OCI-LY7 (cell line): ENCODE results near the gene KIF13A. TPM values are rescaled to one million over a fixed set of nuclear protein-coding genes. Genes with fewer than 3 reads are reported as not detected.

Source experiments
- BruUV-seq: library from RNA; stranded (reverse); fragments of 400-500 nt; replicated peaks from 2 replicates; lab custom pipeline; 2021; lab: Mats Ljungman, UMichigan
- CTCF ChIA-PET: fragments of 300-600 bp; sonication (Branson Sonifier 250); formaldehyde crosslinking; loops from one replicate; lab custom pipeline; 2022; ENCODE audit warnings: antibody characterized with exemption; ENCODE audit not compliant: unreplicated experiment; lab: Charles Lee
- POLR2A ChIA-PET: fragments of 300-600 bp; sonication (Branson Sonifier 250); formaldehyde crosslinking; loops from one replicate; lab custom pipeline; 2022; ENCODE audit warnings: antibody characterized with exemption; lab: Charles Lee
- DNase-seq: peaks from one replicate; pipeline ENCODE4 v3.0.0-alpha.2; 2015; ENCODE audit warnings: low spot score
- H2AFZ ChIP-seq: fragments of 200-600 bp; sonication (generic), shearing (Covaris generic); 2 replicates; pipeline ENCODE4 v1.6.1; 2014; ENCODE audit warnings: mild to moderate bottlenecking, antibody characterized with exemption, low read length, moderate library complexity
- H3K27ac ChIP-seq: fragments of 200-600 bp; sonication (generic); 2 replicates; pipeline ENCODE4 v1.5.1; 2014; ENCODE audit warnings: mixed run types, low read depth, mild to moderate bottlenecking, moderate library complexity, low read length, inconsistent platforms; ENCODE audit not compliant: poor library complexity, severe bottlenecking
- H3K36me3 ChIP-seq: fragments of 200-600 bp; sonication (generic); 2 replicates; pipeline ENCODE4 v1.6.1; 2014; ENCODE audit warnings: mild to moderate bottlenecking, antibody characterized with exemption, low read length, moderate library complexity, mixed read lengths; ENCODE audit not compliant: insufficient read depth
- H3K4me1 ChIP-seq: fragments of 200-600 bp; sonication (generic); 2 replicates; pipeline ENCODE4 v1.5.1; 2014; ENCODE audit warnings: mild to moderate bottlenecking, low read length; ENCODE audit not compliant: insufficient read depth, poor library complexity, severe bottlenecking
- H3K4me2 ChIP-seq: fragments of 200-600 bp; sonication (generic); 2 replicates; pipeline ENCODE4 v1.6.1; 2014; ENCODE audit warnings: mild to moderate bottlenecking, low read length
- H3K4me3 ChIP-seq: fragments of 200-600 bp; sonication (generic); 2 replicates; pipeline ENCODE4 v1.5.1; 2014; ENCODE audit warnings: mild to moderate bottlenecking, low read depth, low read length; ENCODE audit not compliant: poor library complexity, severe bottlenecking
- H3K79me2 ChIP-seq: fragments of 200-600 bp; sonication (generic); 2 replicates; pipeline ENCODE4 v1.6.1; 2016; ENCODE audit warnings: low read depth, mild to moderate bottlenecking, low read length, moderate library complexity, mixed read lengths; ENCODE audit not compliant: insufficient read depth
- H3K9me2 ChIP-seq: fragments of 200-600 bp; sonication (generic); 2 replicates; pipeline ENCODE4 v1.6.1; 2016; ENCODE audit warnings: mild to moderate bottlenecking, low read length, mixed read lengths; ENCODE audit not compliant: insufficient read depth
- H3K9me3 ChIP-seq: fragments of 200-600 bp; sonication (generic); 2 replicates; pipeline ENCODE4 v1.6.1; 2014; ENCODE audit warnings: mild to moderate bottlenecking, mixed run types, low read length, mixed read lengths
- H4K20me1 ChIP-seq: fragments of 200-600 bp; sonication (generic); 2 replicates; pipeline ENCODE4 v1.6.1; 2014; ENCODE audit warnings: mild to moderate bottlenecking, antibody characterized with exemption, low read length, moderate library complexity, mixed read lengths; ENCODE audit not compliant: insufficient read depth
- EZH2phosphoT487 ChIP-seq: fragments of 200-600 bp; sonication (generic); IDR thresholded peaks from 2 replicates; pipeline ENCODE4 v1.6.1; 2018; ENCODE audit warnings: low read depth, borderline replicate concordance, mild to moderate bottlenecking, mixed run types, antibody characterized with exemption, low read length, moderate library complexity, mixed read lengths
- intact Hi-C: fragments of 100-400 bp; cut with micrococcal nuclease; formaldehyde crosslinking; loops from one replicate; pipeline ENCODE4 v1.10.0; 2022; ENCODE audit not compliant: unreplicated experiment
- total RNA-seq, 2 experiments: library from RNA; depleted of rRNA in 1 of 2; stranded (reverse); fragments of >200 nt in 1 of 2; shearing (Covaris generic) in 1 of 2; gene quantifications; 2 replicates each; pipeline ENCODE4 v1.2.3, GENCODE V29; 2014 to 2022
- TF ChIP-seq, protein P1 (sequence below): fragments of 200-600 bp; sonication (generic); conservative IDR thresholded peaks from 2 replicates; pipeline ENCODE4 v1.5.1; 2014; ENCODE audit warnings: mild to moderate bottlenecking, antibody characterized with exemption, low read length, moderate library complexity, mixed read lengths

Gene KIF13A
- total RNA-seq, 2 experiments from 2014 or later: 1.5 TPM; not detected in 1

DNA sequence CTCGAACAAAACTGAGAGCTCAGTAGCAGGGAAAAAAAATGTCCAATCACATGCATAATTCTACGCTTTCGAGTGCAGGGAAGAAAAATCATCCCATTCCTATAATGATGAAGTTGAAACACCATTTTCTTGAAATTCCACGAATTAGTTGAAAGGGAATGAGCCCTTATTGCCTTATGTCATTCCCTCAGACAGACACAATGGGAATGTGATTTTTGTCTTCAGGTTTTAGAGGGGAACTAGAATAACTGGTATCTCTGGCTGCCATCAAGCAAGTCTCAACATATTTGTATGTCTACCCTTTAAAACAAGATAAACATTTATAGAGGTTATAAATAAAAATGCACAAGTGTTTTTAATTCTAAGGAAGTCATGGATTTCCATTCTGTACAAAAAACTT lies 87.9 kb downstream of the KIF13A start:
- Histone ChIP-seq H2AFZ (no peak overlapping the region), H3K79me2 (no peaks in the 10 kb centered on the region), H3K4me3 (no peak overlapping the region), H4K20me1 (no peaks in the 10 kb centered on the region), H3K27ac (no peak overlapping the region), H3K36me3 (no peaks in the 10 kb centered on the region), H3K4me1 (no peaks in the 10 kb centered on the region), H3K4me2 (no peak overlapping the region), H3K9me3 (peaks cover 8% of the 10 kb centered on the region; the same call in 1 of the 2 replicates), H3K9me2 (no peaks in the 10 kb centered on the region)
- no peak for DNase-seq
- ChIA-PET POLR2A (no interaction called here), CTCF (no interaction called here)
- BruUV-seq: no TSS peak
- intact Hi-C loops: no loop called here
- TF ChIP-seq EZH2phosphoT487: no peak
- TF ChIP-seq, protein P1, sequence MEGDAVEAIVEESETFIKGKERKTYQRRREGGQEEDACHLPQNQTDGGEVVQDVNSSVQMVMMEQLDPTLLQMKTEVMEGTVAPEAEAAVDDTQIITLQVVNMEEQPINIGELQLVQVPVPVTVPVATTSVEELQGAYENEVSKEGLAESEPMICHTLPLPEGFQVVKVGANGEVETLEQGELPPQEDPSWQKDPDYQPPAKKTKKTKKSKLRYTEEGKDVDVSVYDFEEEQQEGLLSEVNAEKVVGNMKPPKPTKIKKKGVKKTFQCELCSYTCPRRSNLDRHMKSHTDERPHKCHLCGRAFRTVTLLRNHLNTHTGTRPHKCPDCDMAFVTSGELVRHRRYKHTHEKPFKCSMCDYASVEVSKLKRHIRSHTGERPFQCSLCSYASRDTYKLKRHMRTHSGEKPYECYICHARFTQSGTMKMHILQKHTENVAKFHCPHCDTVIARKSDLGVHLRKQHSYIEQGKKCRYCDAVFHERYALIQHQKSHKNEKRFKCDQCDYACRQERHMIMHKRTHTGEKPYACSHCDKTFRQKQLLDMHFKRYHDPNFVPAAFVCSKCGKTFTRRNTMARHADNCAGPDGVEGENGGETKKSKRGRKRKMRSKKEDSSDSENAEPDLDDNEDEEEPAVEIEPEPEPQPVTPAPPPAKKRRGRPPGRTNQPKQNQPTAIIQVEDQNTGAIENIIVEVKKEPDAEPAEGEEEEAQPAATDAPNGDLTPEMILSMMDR: no peak

DNA sequence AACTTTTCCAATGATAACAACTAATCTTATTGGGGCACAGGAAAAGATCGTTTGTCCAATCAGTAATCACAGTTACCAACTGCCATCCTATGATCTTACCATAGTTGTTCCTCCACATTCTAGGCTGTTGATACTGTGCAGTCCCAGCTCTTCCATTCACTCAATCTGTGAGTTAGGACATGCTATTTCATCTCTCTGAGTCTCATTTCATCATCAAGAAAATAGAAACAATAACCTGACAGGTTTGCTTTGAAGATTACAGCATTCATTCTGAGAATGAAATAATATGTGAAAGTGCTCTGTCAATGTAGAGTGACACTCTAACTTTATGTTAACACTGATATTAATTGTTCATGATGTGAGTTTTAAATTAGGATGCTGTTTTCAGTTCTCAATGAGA lies 89.8 kb downstream of the KIF13A start:
- BruUV-seq: no TSS peak
- no peak for DNase-seq
- Histone ChIP-seq H3K79me2 (no peaks in the 10 kb centered on the region), H3K36me3 (no peaks in the 10 kb centered on the region), H3K4me2 (no peak overlapping the region), H3K27ac (no peak overlapping the region), H3K9me2 (no peaks in the 10 kb centered on the region), H3K9me3 (peaks cover 10% of the 10 kb centered on the region; the same call in 1 of the 2 replicates), H3K4me1 (no peaks in the 10 kb centered on the region), H3K4me3 (no peak overlapping the region), H4K20me1 (no peaks in the 10 kb centered on the region), H2AFZ (no peak overlapping the region)
- intact Hi-C loops: no loop called here
- TF ChIP-seq EZH2phosphoT487: no peak
- TF ChIP-seq, protein P1: no peak
- CTCF ChIA-PET: no interaction called here
- POLR2A ChIA-PET: no interaction called here

DNA sequence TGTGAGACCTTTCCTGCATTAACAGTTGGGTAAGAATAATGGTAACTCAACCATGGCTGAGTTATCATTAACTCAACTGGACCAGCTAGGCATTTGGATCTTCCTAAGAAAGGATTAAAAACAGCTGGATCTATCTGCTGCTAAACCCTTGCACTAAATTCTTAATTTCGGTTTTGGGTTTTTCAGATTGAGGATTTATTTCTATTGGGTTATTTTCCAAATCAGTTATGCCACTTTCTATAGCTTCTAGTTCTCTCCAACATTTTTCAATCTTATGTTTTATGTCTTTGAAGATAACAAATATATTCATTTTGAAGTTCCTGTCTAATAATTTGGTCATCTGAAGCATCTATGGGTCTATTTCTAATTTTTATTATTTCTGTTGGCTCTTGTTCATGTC lies 92.5 kb downstream of the KIF13A start:
- POLR2A ChIA-PET: interaction anchor here (0.5 kb wide), 1 partner anchor 14 kb away, joined by 3 read pairs; no protein-coding TSS in a partner anchor
- intact Hi-C loops: no loop called here

More for the DNA sequence above, 92.5 kb downstream of the KIF13A start:
- CTCF ChIA-PET: no interaction called here
- Histone ChIP-seq H3K4me2 (no peak overlapping the region), H3K27ac (no peak overlapping the region), H3K9me2 (no peaks in the 10 kb centered on the region), H3K4me3 (no peak overlapping the region), H4K20me1 (no peaks in the 10 kb centered on the region), H3K4me1 (no peaks in the 10 kb centered on the region), H3K9me3 (peaks cover 10% of the 10 kb centered on the region; the same call in 1 of the 2 replicates), H2AFZ (no peak overlapping the region), H3K79me2 (no peaks in the 10 kb centered on the region), H3K36me3 (no peaks in the 10 kb centered on the region)
- BruUV-seq: no TSS peak
- TF ChIP-seq, protein P1: no peak
- no peak for TF ChIP-seq EZH2phosphoT487
- DNase-seq: no peak
